ENCODE data around the gene CD82.

Gene CD82

DNA sequence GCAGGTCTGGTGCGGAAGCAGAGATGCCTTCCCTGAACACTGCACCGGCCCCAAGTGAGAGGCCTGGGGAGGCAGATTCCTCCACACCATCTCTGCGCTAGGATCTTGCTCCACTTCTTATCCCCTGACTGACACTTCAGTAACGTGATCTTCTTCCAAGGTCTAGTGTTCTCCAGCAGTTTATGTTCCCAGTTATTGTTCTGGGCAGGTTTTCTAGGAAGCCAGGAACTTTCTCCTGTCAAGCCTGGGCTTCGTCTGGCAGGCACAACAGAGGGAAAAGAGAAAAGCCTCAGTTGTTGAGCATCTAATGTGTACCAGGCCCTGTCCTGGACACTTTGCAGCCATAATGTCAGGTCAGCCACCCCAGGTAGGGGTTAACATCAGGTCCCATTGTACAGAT, 10.5 kb downstream of the CD82 start:
- Mint-ChIP-seq H3K4me3 (no peak overlapping the region), H3K27me3 (ENCODE audit: low read depth, poor library complexity) (peaks cover 15% of the 10 kb centered on the region), H3K27ac (peak overlapping the region; percentile 7), H3K36me3 (ENCODE audit: low read depth) (no peaks in the 10 kb centered on the region), H3K4me1 (peaks cover 43% of the 10 kb centered on the region), H3K9me3 (no peaks in the 10 kb centered on the region)
- TF ChIP-seq, protein P1, sequence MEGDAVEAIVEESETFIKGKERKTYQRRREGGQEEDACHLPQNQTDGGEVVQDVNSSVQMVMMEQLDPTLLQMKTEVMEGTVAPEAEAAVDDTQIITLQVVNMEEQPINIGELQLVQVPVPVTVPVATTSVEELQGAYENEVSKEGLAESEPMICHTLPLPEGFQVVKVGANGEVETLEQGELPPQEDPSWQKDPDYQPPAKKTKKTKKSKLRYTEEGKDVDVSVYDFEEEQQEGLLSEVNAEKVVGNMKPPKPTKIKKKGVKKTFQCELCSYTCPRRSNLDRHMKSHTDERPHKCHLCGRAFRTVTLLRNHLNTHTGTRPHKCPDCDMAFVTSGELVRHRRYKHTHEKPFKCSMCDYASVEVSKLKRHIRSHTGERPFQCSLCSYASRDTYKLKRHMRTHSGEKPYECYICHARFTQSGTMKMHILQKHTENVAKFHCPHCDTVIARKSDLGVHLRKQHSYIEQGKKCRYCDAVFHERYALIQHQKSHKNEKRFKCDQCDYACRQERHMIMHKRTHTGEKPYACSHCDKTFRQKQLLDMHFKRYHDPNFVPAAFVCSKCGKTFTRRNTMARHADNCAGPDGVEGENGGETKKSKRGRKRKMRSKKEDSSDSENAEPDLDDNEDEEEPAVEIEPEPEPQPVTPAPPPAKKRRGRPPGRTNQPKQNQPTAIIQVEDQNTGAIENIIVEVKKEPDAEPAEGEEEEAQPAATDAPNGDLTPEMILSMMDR (IDR thresholded peaks at IDR 0.05): no peak
- no peak for DNase-seq

DNA sequence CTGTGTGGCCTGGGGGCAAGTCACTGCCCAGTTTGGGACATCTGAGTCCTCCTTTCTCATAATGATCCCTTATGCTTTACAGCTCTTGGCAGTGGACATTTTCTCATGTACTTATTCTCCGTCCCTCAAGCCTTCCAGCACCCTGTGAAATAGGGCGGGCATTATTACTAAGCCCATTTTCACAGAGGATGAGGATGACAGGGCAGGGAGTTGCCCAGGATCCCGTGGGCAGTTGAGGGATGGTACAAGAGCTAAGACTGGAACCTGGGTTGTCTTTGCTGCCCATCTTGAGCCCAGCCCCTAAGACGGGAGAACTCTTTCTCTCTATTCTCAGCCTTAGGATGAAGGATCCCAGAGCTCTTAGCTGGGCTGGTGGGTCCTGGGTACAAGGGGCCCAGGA, 11.2 kb downstream of the CD82 start:
- H3K36me3 Mint-ChIP-seq (ENCODE audit: low read depth): no peaks in the 10 kb centered on the region
- DNase-seq: no peak
- H3K27me3 Mint-ChIP-seq (ENCODE audit: low read depth, poor library complexity): peaks cover 13% of the 10 kb centered on the region
- no peak overlapping the region for H3K4me3 Mint-ChIP-seq
- no peak overlapping the region for H3K27ac Mint-ChIP-seq
- no peaks in the 10 kb centered on the region for H3K9me3 Mint-ChIP-seq
- TF ChIP-seq, protein P1 (IDR thresholded peaks at IDR 0.05): no peak
- H3K4me1 Mint-ChIP-seq: peaks cover 41% of the 10 kb centered on the region

DNA sequence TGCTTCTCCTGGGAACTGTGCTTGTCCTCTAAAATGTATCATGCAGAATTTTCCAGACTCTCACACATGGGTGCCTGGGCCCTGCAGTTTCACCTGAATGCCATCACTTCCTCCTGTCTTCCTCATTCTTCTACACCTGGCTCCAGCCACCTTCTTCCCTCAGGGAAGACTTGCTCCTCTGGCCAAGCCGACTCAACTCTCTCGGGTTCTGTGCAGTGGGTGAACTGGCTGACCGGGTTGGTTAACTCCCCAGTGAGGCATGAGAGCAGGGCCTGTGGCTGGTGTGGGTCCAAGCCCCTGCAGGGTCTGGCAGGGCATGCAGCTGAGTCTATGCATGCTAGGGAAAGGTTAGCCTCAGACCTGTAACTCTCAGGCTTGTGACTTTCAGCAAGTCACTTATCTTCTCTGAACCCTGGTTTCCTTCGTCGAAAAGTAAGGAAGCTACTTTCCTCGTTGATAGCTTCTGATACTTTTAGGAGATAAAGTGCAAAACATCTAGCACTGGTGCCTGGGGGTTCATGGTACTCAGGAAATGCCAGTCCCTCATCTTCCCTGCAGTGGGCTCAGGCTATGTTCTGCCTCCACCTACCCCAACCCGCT, 11.9 kb downstream of the CD82 start:
- Mint-ChIP-seq H3K4me3 (no peak overlapping the region), H3K27me3 (ENCODE audit: low read depth, poor library complexity) (peaks cover 16% of the 10 kb centered on the region), H3K4me1 (peaks cover 39% of the 10 kb centered on the region), H3K27ac (no peak overlapping the region), H3K36me3 (ENCODE audit: low read depth) (no peaks in the 10 kb centered on the region), H3K9me3 (no peaks in the 10 kb centered on the region)
- DNase-seq: no peak
- TF ChIP-seq, protein P1 (IDR thresholded peaks at IDR 0.05): no peak

DNA sequence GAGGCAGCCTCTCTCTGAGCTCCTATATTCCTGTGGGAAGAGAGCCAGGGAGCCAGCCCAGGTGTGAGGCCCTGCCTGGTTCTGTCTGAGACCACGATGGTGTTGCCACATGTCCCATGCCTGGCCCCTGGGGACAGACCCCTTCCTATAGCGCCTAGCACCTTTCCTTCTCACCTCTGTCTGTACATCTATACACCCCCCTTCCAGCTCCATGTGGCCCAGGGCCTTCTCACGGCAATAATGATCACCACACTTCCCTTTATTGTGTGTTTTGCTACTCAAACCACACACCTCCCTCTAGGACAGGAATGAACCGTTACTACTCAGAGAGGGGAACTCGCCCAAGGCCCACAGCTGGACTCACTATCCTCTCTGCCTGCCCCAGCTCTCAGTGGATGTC, 12.8 kb downstream of the CD82 start:
- DNase-seq: no peak
- Mint-ChIP-seq H3K4me3 (no peak overlapping the region), H3K36me3 (ENCODE audit: low read depth) (peaks cover 5% of the 10 kb centered on the region), H3K27me3 (ENCODE audit: low read depth, poor library complexity) (peaks cover 16% of the 10 kb centered on the region), H3K4me1 (peaks cover 37% of the 10 kb centered on the region), H3K27ac (no peak overlapping the region), H3K9me3 (peaks cover 7% of the 10 kb centered on the region)
- TF ChIP-seq, protein P1 (IDR thresholded peaks at IDR 0.05): no peak

DNA sequence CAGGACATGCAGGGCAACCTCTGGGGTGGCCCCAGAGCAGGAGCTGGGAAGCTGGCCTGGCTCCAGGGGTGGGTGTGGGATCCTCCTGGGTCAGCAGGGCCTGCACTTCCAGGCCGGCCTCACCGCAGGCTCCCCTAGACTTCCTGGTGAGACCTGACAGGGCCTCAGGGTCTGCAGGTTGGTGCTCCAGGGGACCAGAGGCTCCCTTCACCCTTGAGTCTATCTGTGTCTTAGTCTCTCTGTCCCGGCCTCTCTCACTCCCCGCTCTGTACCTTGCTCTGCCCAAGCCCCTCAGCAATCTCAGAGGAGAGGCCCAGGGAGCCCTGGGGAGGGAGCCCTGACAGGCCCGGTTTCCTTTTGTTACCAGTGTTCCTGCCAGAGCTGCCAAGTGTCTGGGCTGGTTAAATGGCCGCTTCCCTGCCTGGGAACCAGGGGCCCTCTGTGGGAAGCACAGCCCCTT, 13.9 kb downstream of the CD82 start:
- H3K4me1 Mint-ChIP-seq: peaks cover 37% of the 10 kb centered on the region
- TF ChIP-seq, protein P1 (IDR thresholded peaks at IDR 0.05): no peak
- no peak for DNase-seq

DNA sequence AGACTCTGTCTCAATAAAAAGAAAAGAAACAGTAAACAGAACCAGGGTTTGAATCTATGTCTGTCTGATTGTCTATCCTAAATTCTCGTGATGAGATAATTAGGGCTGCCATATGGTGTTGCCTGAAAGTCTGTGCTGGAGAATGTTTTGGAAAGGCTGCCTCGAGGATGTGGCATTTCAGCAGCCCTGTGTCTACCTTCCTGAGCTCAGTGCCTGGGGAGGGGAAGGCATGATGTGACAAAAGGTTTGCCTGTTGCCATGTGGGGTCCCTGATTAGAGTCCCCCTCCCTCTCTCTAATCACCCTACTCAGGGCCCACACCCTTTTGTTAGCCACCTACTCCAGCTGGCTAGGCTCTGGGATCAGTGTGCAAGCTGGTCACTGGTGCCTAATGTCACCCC, 15.2 kb downstream of the CD82 start:
- H3K4me3 Mint-ChIP-seq: no peak overlapping the region
- H3K27ac Mint-ChIP-seq: no peak overlapping the region

More for the DNA sequence above, 13.9 kb downstream of the CD82 start:
- Mint-ChIP-seq H3K27ac (no peak overlapping the region), H3K27me3 (ENCODE audit: low read depth, poor library complexity) (peaks cover 16% of the 10 kb centered on the region), H3K36me3 (ENCODE audit: low read depth) (peaks cover 5% of the 10 kb centered on the region), H3K9me3 (peaks cover 14% of the 10 kb centered on the region), H3K4me3 (no peak overlapping the region)

More for the DNA sequence above, 15.2 kb downstream of the CD82 start:
- Mint-ChIP-seq H3K4me1 (peaks cover 27% of the 10 kb centered on the region), H3K36me3 (ENCODE audit: low read depth) (peaks cover 5% of the 10 kb centered on the region), H3K9me3 (peaks cover 14% of the 10 kb centered on the region), H3K27me3 (ENCODE audit: low read depth, poor library complexity) (peaks cover 19% of the 10 kb centered on the region)
- DNase-seq: no peak
- TF ChIP-seq, protein P1 (IDR thresholded peaks at IDR 0.05): no peak

Measured in nephron progenitor cell (in vitro differentiated cells).